ENCODE measurements around the gene CDHR2.

The CDHR2 gene

DNA sequence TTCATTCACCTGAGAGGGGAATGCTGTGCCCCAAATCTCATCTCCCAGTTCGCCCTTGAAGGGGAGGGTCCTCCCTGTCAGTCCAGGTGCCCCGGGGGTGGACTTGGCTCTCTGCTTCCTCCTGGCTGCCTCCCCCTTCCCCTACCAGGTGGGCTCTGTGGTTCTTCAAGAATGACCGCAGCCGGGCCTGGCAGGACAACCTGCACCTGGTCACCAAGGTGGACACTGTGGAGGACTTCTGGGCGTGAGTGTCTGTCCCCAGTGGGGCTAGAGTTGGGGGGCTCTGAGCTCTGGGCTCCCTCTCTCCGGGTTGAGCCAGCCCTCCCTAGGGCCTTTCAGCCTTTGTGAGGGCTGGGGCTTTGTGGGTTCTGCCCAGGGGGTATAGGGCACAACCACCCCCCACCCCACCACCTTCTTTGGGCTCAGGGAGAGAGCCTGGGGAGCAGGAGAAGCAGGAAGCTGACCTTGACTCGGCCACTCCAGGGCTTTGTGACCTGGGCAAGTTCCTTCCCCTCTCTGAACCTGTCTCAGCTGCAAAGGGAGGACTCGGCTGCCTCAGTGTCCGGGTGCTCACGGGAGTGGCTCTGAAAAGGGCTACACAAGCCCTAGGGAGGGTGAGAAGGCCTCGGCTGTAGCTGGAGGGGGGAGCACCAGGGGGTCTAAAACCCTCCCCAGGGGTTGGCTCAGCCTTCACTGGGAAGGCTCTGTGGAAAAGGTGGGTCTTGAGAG, 94.5 kb downstream of the CDHR2 start:
- DNase-seq: no peak

DNA sequence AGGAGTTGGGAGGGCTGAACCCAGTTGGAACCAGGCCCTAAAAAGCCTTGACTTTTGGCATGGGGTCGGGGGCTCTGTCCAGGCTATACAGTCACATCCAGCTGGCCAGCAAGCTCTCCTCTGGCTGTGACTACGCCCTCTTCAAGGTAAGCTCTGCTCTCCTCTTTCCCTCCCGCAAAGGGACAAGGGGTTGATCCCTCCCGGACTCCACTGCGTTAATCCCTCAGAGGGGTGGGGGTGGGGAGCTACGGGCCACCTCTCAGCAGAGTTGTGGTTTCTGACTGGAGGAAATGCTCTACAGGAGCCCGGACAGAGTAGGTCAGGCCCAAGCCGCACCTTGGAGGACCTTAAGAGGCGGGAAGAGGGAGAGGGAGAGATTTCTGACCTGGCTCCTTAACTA, 95.2 kb downstream of the CDHR2 start:
- DNase-seq: no peak

DNA sequence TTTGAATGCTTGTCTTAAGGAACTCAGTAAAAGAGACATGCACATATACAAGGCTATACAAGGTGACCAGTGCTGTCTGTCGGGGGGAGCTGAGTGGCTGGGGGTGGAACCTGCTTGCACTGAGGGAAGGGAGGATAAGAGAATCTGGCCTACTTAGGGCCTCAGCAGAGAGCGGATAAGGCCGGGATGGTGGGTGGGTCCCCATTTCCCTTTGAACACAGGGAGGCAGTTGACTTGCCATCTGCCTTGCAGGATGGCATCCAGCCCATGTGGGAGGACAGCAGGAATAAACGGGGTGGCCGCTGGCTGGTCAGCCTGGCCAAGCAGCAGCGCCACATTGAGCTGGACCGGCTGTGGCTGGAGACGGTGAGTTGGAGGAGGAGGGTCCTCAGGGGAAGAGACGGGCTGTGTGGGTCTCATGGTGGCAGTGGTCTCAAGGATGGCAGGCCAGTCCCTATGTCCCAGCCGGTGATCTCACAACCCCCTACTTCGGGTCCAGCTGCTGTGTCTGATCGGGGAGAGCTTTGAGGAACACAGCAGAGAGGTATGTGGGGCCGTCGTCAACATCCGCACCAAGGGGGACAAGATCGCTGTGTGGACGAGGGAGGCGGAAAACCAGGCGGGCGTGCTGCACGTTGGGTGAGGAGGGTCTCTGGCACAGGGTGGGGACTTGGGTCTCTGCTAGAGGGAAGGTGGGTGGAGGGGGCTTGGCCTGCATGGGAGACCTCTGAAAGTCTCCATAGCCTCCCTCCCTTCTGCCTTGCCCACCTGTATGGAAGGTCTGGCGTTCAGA, 95.9 kb downstream of the CDHR2 start:
- DNase-seq: no peak

All from hippocampal formation (tissue), 2 donors.